ENCODE results near the gene TRAPPC6A. TPM values are rescaled to one million over a fixed set of nuclear protein-coding genes. Genes with fewer than 3 reads are reported as not detected.

The TRAPPC6A gene
- total RNA-seq, 1 experiment from 2014 or later = 18.3 TPM

DNA sequence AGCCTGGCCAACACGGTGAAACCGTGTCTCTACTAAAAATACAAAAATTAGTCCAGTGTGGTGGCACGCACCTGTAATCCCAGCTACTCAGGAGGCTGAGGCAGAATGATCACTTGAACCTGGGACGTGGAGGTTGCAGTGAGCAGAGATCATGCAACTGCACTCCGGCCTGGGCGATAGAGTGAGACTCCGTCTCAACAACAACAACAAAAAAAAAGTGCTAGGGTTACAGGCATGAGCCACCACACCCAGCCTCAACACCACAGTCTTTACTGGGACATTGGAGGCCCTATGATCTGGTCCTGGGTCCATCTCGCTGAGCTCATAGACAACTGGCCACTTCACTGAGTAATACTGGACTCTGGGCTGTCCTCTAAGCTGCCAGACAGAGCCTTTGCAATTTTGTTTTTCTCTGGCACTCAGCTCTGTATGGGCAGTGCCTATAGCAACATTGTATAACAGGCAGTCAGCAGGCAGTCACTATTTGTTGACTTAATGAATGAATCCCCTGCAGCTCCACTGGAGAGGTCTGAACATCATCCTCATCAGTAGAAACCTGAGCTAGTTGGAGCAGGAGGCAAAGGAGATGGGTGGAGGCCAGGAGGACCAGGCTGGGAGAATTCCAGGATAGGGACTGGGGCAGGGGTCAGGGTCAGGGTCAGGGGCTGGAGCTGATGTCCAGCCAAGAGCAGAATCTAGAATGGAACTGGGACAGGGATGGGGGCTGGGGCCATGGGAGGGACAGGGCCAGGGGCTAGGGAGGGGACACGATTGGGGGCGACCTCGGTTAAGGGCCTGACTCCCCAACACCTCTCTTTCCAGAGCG, 8.7 kb upstream of the TRAPPC6A start:
- DNase-seq = peak; percentile 62
- no peaks in the 10 kb centered on the region for H3K9me3 ChIP-seq (ENCODE audit: low read length)
- peaks cover 2% of the 10 kb centered on the region for H3K79me2 ChIP-seq (ENCODE audit: low read length)
- no peaks in the 10 kb centered on the region for H3K27me3 ChIP-seq (ENCODE audit: low read length)
- CTCF ChIA-PET = interaction anchor here (0.6 kb wide), 1 partner anchor 34 kb away, joined by 4 read pairs; no protein-coding TSS in a partner anchor
- H3F3A ChIP-seq (ENCODE audit: low read length, unreplicated experiment) = no peaks in the 10 kb centered on the region
- H3K4me2 ChIP-seq (ENCODE audit: low read length) = no peak overlapping the region
- H2AFZ ChIP-seq (ENCODE audit: low read length) = no peak overlapping the region
- BruUV-seq (replicated peaks) = no TSS peak
- peak; percentile 81 for ATAC-seq
- peaks cover 5% of the 10 kb centered on the region for H3K4me1 ChIP-seq (ENCODE audit: insufficient read depth, low read length)
- intact Hi-C loops (cut with micrococcal nuclease) = no loop called here
- no peak overlapping the region for H3K27ac ChIP-seq (ENCODE audit: low read length)
- no peak for TF ChIP-seq EZH2 (IDR thresholded peaks at IDR 0.05; ENCODE audit: low read length, unreplicated experiment)
- TF ChIP-seq, protein P1, sequence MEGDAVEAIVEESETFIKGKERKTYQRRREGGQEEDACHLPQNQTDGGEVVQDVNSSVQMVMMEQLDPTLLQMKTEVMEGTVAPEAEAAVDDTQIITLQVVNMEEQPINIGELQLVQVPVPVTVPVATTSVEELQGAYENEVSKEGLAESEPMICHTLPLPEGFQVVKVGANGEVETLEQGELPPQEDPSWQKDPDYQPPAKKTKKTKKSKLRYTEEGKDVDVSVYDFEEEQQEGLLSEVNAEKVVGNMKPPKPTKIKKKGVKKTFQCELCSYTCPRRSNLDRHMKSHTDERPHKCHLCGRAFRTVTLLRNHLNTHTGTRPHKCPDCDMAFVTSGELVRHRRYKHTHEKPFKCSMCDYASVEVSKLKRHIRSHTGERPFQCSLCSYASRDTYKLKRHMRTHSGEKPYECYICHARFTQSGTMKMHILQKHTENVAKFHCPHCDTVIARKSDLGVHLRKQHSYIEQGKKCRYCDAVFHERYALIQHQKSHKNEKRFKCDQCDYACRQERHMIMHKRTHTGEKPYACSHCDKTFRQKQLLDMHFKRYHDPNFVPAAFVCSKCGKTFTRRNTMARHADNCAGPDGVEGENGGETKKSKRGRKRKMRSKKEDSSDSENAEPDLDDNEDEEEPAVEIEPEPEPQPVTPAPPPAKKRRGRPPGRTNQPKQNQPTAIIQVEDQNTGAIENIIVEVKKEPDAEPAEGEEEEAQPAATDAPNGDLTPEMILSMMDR (conservative IDR thresholded peaks at IDR 0.05; ENCODE audit: low read depth, low read length) = no peak
- no peak for TF ChIP-seq EZH2phosphoT487 (IDR thresholded peaks at IDR 0.05; ENCODE audit: borderline replicate concordance, low read length)
- no peaks in the 10 kb centered on the region for H4K20me1 ChIP-seq (ENCODE audit: low read length)
- POLR2A ChIA-PET (ENCODE audit: unreplicated experiment) = interaction anchor here (0.6 kb wide), 1 partner anchor 9 kb away, joined by 6 read pairs; the partner anchor contains the start of gene TRAPPC6A
- H3K4me3 ChIP-seq (ENCODE audit: low read length) = no peak overlapping the region
- H3K9ac ChIP-seq (ENCODE audit: low read length) = no peak overlapping the region
- no peaks in the 10 kb centered on the region for H3K9me2 ChIP-seq (replicated peaks; ENCODE audit: low read length)
- no peaks in the 10 kb centered on the region for H3K36me3 ChIP-seq (ENCODE audit: low read depth, low read length)

- TF ChIP-seq EZH2phosphoT487 (IDR thresholded peaks at IDR 0.05; ENCODE audit: borderline replicate concordance, low read length) = no peak
- no peak for TF ChIP-seq EZH2 (IDR thresholded peaks at IDR 0.05; ENCODE audit: low read length, unreplicated experiment)
- TF ChIP-seq, protein P1 (conservative IDR thresholded peaks at IDR 0.05; ENCODE audit: low read depth, low read length) = no peak
- no peak overlapping the region for H2AFZ ChIP-seq (ENCODE audit: low read length)
- H3K79me2 ChIP-seq (ENCODE audit: low read length) = peaks cover 28% of the 10 kb centered on the region
- H3K9me3 ChIP-seq (ENCODE audit: low read length) = no peaks in the 10 kb centered on the region
- H3K27me3 ChIP-seq (ENCODE audit: low read length) = no peaks in the 10 kb centered on the region
- ChIA-PET POLR2A (ENCODE audit: unreplicated experiment) (no interaction called here), CTCF (no interaction called here)
- H3K9ac ChIP-seq (ENCODE audit: low read length) = no peak overlapping the region
- no peaks in the 10 kb centered on the region for H3K36me3 ChIP-seq (ENCODE audit: low read depth, low read length)
- H3K9me2 ChIP-seq (replicated peaks; ENCODE audit: low read length) = no peaks in the 10 kb centered on the region
- BruUV-seq (replicated peaks) = no TSS peak
- H3K4me1 ChIP-seq (ENCODE audit: insufficient read depth, low read length) = peaks cover 16% of the 10 kb centered on the region
- H3F3A ChIP-seq (ENCODE audit: low read length, unreplicated experiment) = no peaks in the 10 kb centered on the region
- ATAC-seq (no peak), DNase-seq (no peak)
- no peaks in the 10 kb centered on the region for H4K20me1 ChIP-seq (ENCODE audit: low read length)
- intact Hi-C loops (cut with micrococcal nuclease) = no loop called here
- no peak overlapping the region for H3K27ac ChIP-seq (ENCODE audit: low read length)
- H3K4me2 ChIP-seq (ENCODE audit: low read length) = no peak overlapping the region
- no peak overlapping the region for H3K4me3 ChIP-seq (ENCODE audit: low read length)
These were observed 6.1 kb upstream of the TRAPPC6A start for GRCh38 chr19:45184115-45184514.

GRCh38 chr19:45182758-45183157, 4.7 kb upstream of the TRAPPC6A start:
- DNase-seq (peak; percentile 79), ATAC-seq (no peak)
- peak overlapping the region; percentile 34 for H3K27ac ChIP-seq (ENCODE audit: low read length)
- H3K4me2 ChIP-seq (ENCODE audit: low read length) = no peak overlapping the region
- no peaks in the 10 kb centered on the region for H3K27me3 ChIP-seq (ENCODE audit: low read length)
- ChIA-PET POLR2A (ENCODE audit: unreplicated experiment) (interaction anchor here (0.6 kb wide), 1 partner anchor 11 kb away, joined by 4 read pairs; no protein-coding TSS in a partner anchor), CTCF (no interaction called here)
- no TSS peak for BruUV-seq (replicated peaks)
- no peaks in the 10 kb centered on the region for H3K36me3 ChIP-seq (ENCODE audit: low read depth, low read length)
- intact Hi-C loops (cut with micrococcal nuclease) = no loop called here
- no peak overlapping the region for H3K4me3 ChIP-seq (ENCODE audit: low read length)
- no peaks in the 10 kb centered on the region for H3K9me3 ChIP-seq (ENCODE audit: low read length)
- no peaks in the 10 kb centered on the region for H4K20me1 ChIP-seq (ENCODE audit: low read length)
- no peak overlapping the region for H3K9ac ChIP-seq (ENCODE audit: low read length)
- no peaks in the 10 kb centered on the region for H3F3A ChIP-seq (ENCODE audit: low read length, unreplicated experiment)
- H3K9me2 ChIP-seq (replicated peaks; ENCODE audit: low read length) = no peaks in the 10 kb centered on the region
- H3K79me2 ChIP-seq (ENCODE audit: low read length) = peaks cover 31% of the 10 kb centered on the region
- peaks cover 16% of the 10 kb centered on the region for H3K4me1 ChIP-seq (ENCODE audit: insufficient read depth, low read length)
- TF ChIP-seq EZH2 (IDR thresholded peaks at IDR 0.05; ENCODE audit: low read length, unreplicated experiment) = no peak
- TF ChIP-seq, protein P1 (conservative IDR thresholded peaks at IDR 0.05; ENCODE audit: low read depth, low read length) = no peak
- no peak for TF ChIP-seq EZH2phosphoT487 (IDR thresholded peaks at IDR 0.05; ENCODE audit: borderline replicate concordance, low read length)
- H2AFZ ChIP-seq (ENCODE audit: low read length) = no peak overlapping the region
